ENCODE measurements around the gene ARL14EPL. TPM values are rescaled to one million over a fixed set of nuclear protein-coding genes. Genes with fewer than 3 reads are reported as not detected.

Gene ARL14EPL
- total RNA-seq, 1 donor from 2014 or later, result not detected

- no peaks in the 10 kb centered on the region for H3K4me1 Mint-ChIP-seq
- H3K36me3 Mint-ChIP-seq (ENCODE audit: low read depth), result no peaks in the 10 kb centered on the region
- no peak overlapping the region for H3K4me3 Mint-ChIP-seq
- DNase-seq (ENCODE audit: low read depth, low spot score), result no peak
- H3K27ac Mint-ChIP-seq (ENCODE audit: unreplicated experiment), result no peak overlapping the region
- TF ChIP-seq, protein P1, sequence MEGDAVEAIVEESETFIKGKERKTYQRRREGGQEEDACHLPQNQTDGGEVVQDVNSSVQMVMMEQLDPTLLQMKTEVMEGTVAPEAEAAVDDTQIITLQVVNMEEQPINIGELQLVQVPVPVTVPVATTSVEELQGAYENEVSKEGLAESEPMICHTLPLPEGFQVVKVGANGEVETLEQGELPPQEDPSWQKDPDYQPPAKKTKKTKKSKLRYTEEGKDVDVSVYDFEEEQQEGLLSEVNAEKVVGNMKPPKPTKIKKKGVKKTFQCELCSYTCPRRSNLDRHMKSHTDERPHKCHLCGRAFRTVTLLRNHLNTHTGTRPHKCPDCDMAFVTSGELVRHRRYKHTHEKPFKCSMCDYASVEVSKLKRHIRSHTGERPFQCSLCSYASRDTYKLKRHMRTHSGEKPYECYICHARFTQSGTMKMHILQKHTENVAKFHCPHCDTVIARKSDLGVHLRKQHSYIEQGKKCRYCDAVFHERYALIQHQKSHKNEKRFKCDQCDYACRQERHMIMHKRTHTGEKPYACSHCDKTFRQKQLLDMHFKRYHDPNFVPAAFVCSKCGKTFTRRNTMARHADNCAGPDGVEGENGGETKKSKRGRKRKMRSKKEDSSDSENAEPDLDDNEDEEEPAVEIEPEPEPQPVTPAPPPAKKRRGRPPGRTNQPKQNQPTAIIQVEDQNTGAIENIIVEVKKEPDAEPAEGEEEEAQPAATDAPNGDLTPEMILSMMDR (conservative IDR thresholded peaks at IDR 0.05), result no peak
- H3K27me3 Mint-ChIP-seq (ENCODE audit: low read depth), result no peaks in the 10 kb centered on the region
- H3K9me3 Mint-ChIP-seq, result no peaks in the 10 kb centered on the region
These were observed 36.9 kb upstream of the ARL14EPL start for GRCh38 chr5:115995351-115995750.

- H3K9me3 Mint-ChIP-seq, result no peaks in the 10 kb centered on the region
- TF ChIP-seq, protein P1 (conservative IDR thresholded peaks at IDR 0.05), result no peak
- no peaks in the 10 kb centered on the region for H3K27me3 Mint-ChIP-seq (ENCODE audit: low read depth)
- no peaks in the 10 kb centered on the region for H3K4me1 Mint-ChIP-seq
- no peak overlapping the region for H3K27ac Mint-ChIP-seq (ENCODE audit: unreplicated experiment)
- no peak for DNase-seq (ENCODE audit: low read depth, low spot score)
- H3K36me3 Mint-ChIP-seq (ENCODE audit: low read depth), result no peaks in the 10 kb centered on the region
- H3K4me3 Mint-ChIP-seq, result no peak overlapping the region
These were observed 30.0 kb upstream of the ARL14EPL start for GRCh38 chr5:116002116-116002906.

GRCh38 chr5:116004248-116004647 lies 28.0 kb upstream of the ARL14EPL start:
- Mint-ChIP-seq H3K36me3 (ENCODE audit: low read depth) (no peaks in the 10 kb centered on the region), H3K27ac (ENCODE audit: unreplicated experiment) (no peak overlapping the region), H3K9me3 (no peaks in the 10 kb centered on the region), H3K27me3 (ENCODE audit: low read depth) (no peaks in the 10 kb centered on the region), H3K4me1 (no peaks in the 10 kb centered on the region), H3K4me3 (no peak overlapping the region)
- TF ChIP-seq, protein P1 (conservative IDR thresholded peaks at IDR 0.05), result no peak
- no peak for DNase-seq (ENCODE audit: low read depth, low spot score)

DNA sequence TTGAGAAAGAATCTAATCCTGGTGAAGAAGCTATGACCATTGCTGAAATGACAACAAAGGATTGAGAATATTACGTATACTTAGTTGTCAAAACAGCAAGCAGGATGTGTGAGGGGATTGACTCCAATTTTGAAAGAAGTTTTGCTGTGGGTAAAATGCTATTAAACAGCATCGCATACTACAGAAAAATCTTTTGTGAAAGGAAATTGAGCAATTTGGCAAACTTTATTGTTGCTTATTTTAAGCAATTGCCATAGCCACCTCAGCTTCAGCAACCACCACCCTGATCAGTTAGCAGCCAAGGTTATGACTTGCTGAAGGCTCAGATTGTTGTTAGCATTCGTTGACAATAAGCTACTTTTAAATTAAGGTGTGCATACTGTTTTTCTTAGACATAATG lies 22.5 kb upstream of the ARL14EPL start:
- TF ChIP-seq, protein P1 (conservative IDR thresholded peaks at IDR 0.05), result no peak
- no peaks in the 10 kb centered on the region for H3K4me1 Mint-ChIP-seq
- H3K9me3 Mint-ChIP-seq, result no peaks in the 10 kb centered on the region
- no peak overlapping the region for H3K27ac Mint-ChIP-seq (ENCODE audit: unreplicated experiment)
- no peak overlapping the region for H3K4me3 Mint-ChIP-seq
- no peaks in the 10 kb centered on the region for H3K36me3 Mint-ChIP-seq (ENCODE audit: low read depth)
- no peak for DNase-seq (ENCODE audit: low read depth, low spot score)
- no peaks in the 10 kb centered on the region for H3K27me3 Mint-ChIP-seq (ENCODE audit: low read depth)

DNA sequence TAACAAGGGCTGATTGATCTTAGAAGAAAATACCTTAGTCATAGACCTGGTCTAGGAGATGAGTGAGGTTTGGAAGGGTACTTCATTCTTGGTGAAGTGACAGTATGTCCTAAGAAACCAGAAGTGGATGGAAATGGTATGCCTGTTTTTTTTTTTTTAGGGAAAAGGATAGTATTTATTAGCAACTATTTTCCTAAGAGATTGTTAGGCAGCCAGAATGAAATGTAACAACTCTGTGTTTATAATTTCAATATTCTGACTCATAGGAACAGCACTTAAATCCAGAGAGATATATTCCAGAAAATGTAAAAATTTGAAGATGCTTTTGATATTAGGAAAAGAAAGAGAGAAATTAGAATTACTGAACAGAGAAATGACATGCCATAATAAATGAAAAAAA lies 21.2 kb upstream of the ARL14EPL start:
- no peaks in the 10 kb centered on the region for H3K4me1 Mint-ChIP-seq
- TF ChIP-seq, protein P1 (conservative IDR thresholded peaks at IDR 0.05), result no peak
- no peaks in the 10 kb centered on the region for H3K27me3 Mint-ChIP-seq (ENCODE audit: low read depth)
- no peaks in the 10 kb centered on the region for H3K36me3 Mint-ChIP-seq (ENCODE audit: low read depth)
- no peaks in the 10 kb centered on the region for H3K9me3 Mint-ChIP-seq
- no peak overlapping the region for H3K27ac Mint-ChIP-seq (ENCODE audit: unreplicated experiment)
- no peak overlapping the region for H3K4me3 Mint-ChIP-seq
- no peak for DNase-seq (ENCODE audit: low read depth, low spot score)
